ENCODE data around the gene TAF6.

DNA sequence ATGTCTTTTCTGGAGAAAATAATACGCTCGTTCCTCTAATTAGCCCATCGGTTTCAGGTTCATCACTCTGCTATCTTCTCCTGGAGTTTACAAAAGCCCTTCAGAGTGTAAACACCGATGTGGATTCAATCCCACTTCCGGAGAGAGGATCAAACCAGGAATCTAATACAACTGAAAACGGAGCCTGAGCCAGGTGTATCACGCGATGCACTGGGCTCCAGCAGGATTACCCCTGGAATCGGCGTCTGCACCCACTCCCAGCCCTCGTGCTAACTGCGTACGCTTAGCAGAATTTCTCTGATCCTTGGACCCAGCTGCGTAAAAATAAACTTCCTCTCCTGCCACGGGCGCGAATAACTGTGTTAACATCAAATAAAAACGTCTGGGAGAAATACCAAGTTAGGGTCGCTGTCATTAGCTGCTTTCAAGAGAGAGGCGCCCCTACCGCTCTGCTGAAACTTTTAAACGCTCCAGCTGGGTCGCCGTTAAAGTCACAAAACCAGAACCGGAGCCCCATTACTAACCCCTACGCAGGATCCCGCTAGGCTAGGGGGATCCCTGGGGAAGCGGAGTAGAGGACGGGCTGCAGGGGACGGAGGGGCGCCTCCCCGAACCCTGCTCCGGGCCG lies 38.1 kb downstream of the TAF6 start:
- TF ChIP-seq, protein P1, sequence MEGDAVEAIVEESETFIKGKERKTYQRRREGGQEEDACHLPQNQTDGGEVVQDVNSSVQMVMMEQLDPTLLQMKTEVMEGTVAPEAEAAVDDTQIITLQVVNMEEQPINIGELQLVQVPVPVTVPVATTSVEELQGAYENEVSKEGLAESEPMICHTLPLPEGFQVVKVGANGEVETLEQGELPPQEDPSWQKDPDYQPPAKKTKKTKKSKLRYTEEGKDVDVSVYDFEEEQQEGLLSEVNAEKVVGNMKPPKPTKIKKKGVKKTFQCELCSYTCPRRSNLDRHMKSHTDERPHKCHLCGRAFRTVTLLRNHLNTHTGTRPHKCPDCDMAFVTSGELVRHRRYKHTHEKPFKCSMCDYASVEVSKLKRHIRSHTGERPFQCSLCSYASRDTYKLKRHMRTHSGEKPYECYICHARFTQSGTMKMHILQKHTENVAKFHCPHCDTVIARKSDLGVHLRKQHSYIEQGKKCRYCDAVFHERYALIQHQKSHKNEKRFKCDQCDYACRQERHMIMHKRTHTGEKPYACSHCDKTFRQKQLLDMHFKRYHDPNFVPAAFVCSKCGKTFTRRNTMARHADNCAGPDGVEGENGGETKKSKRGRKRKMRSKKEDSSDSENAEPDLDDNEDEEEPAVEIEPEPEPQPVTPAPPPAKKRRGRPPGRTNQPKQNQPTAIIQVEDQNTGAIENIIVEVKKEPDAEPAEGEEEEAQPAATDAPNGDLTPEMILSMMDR (IDR thresholded peaks at IDR 0.05), result no peak
- TF ChIP-seq POLR2AphosphoS5 (IDR thresholded peaks at IDR 0.05) (no peak), EP300 (IDR thresholded peaks at IDR 0.05) (no peak)
